Jurkat, Clone E6-1 (cell line): ENCODE measurements around the gene DCTPP1.
"Not testable (repeated sequence)": the region's sequence is repeated elsewhere in the genome, so short reads cannot be mapped to it uniquely, and the experiment has no call there.

ENCODE experiments used
- DNase-seq: peaks from one replicate; pipeline ENCODE4 v3.0.0-alpha.2; 2011; ENCODE audit warnings: low read depth, low spot score
- H3K4me3 ChIP-seq: 2 replicates; pipeline ENCODE4 v1.5.1; 2011; ENCODE audit warnings: mild to moderate bottlenecking, low read length, control low read depth, moderate library complexity

The DCTPP1 gene

DNA sequence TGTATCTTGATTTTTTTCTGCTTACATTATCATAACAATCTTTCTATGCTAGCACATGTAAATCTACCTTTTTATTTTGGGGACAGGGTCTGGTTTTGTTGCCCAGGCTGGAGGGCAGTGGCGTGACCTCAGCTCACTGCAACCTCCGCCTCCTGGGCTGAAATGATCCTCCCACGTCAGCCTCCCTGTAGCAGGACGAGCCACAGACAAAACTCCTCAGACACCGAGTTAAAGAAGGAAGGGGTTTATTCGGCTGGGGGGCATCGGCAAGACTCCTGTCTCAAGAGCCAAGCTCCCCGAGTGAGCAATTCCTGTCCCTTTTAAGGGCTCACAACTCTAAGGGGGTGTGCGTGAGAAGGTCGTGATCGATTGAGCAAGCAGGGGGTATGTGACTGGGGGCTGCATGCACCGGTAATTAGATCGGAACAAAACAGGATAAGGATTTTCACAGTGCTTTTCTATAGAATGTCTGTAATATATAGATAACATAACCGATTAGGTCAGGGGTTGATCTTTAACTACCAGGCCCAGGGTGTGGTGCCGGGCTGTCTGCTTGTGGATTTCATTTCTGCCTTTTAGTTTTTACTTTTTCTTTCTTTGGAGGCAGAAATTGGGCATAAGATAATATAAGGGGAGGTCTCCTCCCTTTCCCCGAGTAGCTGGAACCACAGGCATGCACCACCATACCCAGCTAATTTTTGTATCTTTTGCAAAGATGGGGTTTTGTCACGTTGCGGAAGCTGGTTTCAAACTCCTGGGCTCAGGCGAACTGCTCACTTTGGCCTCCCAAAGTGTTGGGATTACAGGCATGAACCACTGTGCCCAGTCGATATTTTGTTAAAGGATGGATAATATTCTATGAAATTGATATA is 23.1 kb upstream of the DCTPP1 start:
- DNase-seq, H3K4me3 ChIP-seq: not testable (repeated sequence)

DNA sequence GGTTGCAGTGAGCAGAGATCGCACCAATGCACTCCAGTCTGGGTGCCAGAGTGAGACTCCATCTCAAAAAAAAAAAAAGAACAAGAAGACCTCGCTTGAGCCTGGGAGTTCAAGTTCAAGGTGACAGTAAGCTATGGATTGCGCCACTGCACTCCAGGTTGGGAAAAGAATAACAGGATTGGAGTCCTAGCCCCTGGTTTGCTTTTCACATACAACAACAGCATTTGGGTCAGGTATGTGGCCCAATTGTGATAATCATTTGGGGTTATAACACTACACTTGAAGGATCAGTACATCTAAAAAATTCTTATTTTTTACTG is 19.2 kb upstream of the DCTPP1 start:
- DNase-seq: no peak
- H3K4me3 ChIP-seq: no peak overlapping the region

DNA sequence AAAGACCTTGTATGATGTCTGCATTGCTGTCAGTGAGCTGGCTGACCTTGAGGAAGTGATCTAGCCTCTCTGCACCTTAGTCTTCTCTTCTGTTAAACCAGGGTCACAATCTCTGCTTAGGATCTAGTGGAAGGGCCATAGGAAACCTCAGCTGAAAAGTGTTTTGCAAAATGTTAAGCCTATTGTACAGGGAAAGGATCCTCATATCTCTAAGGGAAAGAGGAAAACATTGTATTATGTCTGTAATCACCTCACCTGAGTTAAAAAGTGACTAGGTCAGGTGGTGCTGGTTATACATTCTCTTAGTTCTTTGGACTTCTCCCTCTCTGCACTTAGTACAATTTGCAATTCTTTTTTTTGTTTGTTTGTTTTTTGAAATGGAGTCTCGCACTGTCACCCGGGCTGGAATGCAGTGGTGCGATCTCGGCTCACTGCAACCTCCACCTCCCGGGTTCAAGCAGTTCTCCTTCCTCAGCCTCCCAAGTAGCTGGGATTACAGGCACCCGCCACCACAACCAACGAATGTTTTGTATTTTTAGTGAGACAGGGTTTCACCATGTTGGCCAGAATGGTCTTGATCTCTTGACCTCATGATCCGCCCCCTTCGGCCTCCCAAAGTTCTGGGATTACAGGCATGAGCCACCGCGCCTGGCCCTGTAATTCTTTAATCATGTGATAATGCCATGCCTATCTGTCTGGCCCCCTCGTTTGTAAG is 17.8 kb upstream of the DCTPP1 start:
- no peak overlapping the region for H3K4me3 ChIP-seq
- DNase-seq: no peak

DNA sequence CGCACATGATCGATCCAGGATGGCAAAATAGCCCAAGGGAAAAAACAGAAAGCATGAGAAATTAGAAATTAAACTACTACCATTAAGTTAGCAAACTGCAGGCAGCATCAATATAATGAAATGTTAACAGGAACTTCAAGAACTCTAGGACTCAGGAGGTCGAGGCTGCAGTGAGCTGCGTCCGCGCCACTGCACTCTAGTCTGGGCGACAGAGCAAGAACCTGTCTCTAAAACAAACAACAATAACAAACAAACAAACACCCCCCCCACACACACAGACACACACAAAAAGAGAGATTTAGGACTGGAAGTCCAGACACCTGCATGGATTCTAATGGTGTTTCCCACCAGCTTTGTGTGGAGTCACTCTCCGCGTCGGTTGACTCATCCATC is 16.4 kb upstream of the DCTPP1 start:
- H3K4me3 ChIP-seq: peak overlapping the region; percentile 83
- DNase-seq: no peak

DNA sequence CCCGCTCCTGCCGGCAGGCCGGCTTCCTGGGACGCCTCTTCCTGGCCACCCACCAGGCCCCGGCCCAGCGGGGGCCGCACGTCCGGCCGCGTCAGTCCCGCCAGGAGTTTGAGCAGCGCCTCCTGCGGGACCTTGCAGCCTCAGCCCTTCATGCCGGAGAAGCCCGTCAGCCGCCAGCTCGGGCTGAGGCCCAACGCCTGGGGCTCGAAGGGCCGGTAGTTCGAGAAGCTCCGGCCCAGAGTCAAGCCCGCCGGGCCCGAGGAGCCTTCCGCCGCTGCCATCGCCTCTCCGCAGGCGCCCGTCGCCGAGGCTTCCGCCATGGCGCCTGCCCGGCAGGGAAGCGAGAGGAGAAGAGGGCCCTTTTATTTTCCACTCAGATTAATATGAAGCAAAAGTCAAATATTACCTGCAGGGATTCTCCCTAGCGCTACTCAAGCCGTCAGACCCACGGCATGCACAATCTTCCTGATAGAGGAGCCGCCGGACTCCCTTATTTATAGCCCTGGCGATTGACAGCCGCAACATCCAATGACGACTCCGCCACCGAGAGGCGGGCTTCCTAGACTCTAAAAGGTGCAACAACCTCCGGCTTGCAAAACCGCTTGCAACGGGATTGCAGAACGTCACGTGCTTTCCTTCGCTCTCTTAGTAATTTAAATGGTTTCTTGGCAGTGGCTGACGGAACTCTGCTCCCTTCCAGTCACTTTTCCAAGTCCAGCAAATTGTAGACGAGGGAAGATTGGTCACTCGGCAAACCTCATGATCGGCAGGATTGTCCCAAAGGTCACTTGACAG is 15.8 kb upstream of the DCTPP1 start, which contains the start of gene SEPHS2:
TSS of gene SEPHS2 (minus strand) at position 467 of the 795 bp plus-strand sequence. CDS start at position 320, 147 bp downstream.
- peak within 1 kb of the TSS; percentile 83 for H3K4me3 ChIP-seq
- peak; percentile 98 for DNase-seq

DNA sequence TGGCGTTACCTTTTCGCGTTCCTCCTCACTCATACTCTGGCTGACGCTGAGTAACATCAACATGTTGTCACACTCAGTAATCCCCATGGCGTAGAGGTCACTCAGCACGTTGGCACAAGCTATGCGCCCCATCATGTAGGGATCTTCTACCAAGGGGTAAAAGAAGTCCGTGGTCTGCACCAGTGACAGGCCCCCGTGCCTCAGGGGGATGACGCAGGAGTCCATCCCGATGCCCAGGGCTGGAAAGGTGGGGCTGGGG is 15.2 kb upstream of the DCTPP1 start:
- DNase-seq: no peak
- peak overlapping the region; percentile 83 for H3K4me3 ChIP-seq

DNA sequence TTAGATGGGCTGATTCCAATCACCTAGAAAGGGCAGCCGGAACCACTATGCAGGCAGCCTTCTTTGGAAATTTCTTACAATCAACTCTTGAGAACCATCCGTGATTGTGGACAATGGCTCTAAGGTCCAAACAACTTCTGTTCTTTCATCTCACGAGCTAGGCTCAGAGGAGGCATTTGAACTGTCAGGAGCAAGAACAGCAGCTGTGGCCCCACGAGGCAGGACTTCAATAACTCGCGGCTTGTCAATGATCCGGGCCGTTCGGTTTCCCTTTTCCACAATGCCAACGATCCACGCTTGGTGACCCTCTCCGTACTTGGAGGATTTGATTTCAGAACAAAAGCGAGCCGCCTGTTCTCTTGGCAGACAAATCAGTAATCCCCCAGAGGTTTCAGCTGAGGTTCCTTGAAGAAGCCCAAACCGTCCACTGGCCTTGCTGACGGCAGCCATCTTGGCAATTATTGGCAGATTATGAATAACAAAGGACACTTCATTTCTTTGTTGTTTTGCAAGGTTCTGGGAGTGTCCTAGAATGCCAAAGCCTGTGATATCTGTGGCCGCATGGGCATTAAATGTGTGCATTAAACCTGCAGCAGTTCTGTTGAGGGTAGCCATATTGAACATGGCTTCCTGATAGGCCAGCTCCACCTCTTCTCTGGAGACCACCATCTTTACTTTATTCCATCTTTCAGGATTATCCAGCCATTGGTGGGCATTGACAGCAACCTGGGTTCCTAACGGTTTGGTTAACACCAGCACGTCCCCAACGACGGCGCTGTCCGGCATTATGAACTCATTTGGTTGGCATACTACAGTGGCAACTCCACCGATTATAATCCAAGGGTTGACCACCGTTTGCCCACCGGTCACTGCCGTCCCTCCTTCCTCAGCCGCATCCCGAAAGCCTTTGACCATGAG is 14.7 kb upstream of the DCTPP1 start:
- peak overlapping the region; percentile 83 for H3K4me3 ChIP-seq
- no peak for DNase-seq

DNA sequence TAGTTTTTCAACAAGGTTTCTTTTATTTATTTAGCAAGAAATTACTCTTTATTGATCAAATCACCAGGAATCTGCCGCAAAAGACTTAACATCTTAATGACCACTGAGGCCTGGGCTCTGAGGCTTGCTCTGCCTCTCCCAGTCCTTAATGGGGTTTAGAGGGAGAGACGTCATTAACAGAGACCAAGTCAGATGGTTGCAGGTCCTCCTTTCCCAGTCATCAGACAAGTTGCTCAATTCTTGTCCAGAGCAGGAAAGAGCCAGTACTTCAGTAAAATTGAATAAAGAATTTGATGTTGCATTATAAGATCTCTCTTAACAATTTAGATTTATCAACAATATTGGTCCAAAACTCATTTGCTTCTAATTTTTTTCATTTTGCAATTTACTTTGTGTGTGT is 13.8 kb upstream of the DCTPP1 start:
- no peak overlapping the region for H3K4me3 ChIP-seq
- DNase-seq: no peak

DNA sequence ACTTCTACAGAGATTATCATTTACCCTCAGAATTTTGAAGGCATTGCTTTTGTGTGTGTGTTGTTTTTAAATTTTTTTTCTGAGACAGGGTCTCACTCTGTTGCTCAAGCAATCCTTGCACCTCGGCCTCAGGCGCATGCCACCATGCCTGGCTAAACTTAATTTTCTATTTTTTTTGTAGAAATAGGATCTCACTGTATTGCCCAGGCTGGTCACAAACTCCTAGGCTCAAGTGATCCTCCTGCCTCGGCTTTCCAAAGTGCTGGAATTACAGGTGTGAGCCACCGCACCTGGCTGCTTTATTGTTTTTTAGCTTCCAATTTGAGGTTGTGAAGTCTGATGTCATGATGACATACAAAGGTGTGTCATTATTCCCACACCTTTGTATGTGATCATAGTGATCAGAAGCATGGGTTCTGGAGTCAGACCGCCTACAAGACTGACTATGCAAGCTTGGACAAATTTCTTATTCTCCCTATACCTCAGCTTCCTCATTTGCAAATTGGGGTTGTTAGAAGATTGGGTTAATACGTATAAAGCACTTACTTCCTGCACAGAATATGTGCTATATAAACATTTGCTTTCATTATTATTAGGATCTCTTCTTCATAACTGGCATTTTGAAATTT is 10.0 kb upstream of the DCTPP1 start:
- H3K4me3 ChIP-seq: no peak overlapping the region
- no peak for DNase-seq

DNA sequence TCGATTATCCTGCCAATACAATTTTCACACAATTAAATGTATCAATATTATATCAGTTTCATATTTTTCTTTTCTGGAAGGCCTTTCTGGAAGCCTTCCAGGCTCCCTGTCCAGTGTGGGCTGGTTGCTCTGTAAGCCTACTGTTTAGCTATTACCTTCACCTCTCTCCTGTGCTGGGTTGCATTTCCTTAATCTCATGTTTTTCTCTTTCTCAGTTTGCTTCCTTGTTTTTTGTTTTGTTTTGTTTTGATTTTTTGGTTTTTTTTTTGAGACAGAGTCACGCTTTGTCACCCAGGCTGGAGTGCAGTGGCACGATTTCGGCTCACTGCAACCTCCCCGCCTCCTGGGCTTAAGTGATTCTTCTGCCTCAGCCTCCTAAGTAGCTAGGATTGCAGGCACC is 9.0 kb upstream of the DCTPP1 start:
- no peak for DNase-seq

DNA sequence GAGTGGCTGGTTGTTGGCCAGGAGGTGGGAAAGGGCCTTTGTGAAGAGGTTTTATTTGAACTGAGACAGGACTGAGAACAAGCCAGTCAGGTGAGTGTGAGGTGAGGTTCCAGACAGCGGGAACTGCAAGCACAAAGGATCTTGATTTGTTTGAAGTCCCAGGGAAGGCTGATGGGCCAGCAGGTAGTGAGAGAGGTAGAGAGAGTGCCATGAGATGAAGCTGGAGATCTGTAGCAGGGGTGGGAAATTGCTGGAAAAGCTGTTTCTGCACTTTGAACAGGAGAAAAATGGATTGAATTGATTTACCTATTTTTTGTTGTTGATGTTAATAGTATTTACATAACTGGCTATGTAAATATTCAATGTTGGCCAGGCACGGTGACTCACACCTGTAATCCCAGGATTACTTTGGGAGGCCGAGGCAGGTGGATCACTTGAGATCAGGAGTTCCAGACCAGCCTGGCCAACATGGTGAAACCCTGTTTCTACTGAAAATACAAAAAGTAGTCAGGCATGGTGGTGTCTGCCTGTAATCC is 7.7 kb upstream of the DCTPP1 start:
- no peak overlapping the region for H3K4me3 ChIP-seq
- DNase-seq: no peak

More for the DNA sequence above, 9.0 kb upstream of the DCTPP1 start:
- no peak overlapping the region for H3K4me3 ChIP-seq

DNA sequence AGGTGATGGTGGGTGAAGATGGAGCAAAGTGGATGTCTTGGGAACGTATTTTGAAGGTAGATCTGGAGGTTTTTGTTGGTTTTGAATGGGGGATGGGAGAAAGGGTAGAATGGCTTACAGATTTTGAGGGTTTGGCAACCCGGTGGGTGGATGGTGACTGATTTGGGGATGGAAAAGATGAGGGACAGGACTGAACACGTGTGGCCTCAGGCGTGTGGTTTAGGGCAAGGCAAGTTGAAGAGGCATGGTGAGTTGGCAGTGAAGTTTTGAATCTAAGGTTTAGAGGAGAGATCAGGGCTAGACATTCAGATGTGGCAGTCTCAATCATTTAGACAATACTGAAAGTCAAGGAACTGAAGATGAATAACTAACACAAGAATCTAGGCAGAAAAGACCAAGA is 5.0 kb upstream of the DCTPP1 start:
- no peak for DNase-seq

DNA sequence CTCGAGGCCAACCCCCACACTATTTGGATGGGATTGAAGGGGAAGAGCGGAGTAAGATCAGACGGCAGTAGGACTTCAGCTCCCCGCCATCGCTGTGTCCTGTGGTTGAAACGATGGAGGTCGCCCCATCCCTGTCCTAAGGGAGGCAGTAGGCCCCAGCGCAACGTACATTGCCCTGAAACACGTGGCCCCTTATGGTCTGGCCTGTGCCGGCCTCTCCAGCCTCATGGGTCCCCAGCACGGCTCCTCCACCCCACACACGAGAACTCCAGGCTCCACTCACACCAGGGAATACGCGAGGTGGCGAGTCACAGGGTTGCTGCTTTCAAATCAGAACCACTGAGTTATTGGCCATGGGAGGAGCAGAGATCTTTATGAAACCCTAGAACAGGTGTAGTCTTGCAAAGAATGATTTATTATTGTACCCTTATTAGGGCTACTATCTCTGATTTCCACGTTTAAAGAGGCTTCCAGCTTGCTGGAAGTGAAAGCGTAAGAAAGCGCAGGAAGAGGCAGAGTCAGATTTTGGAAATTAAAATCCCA is 669 bp upstream of the DCTPP1 start:
- no peak for DNase-seq
- H3K4me3 ChIP-seq: peak overlapping the region; percentile 39

More for the DNA sequence above, 5.0 kb upstream of the DCTPP1 start:
- H3K4me3 ChIP-seq: no peak overlapping the region

DNA sequence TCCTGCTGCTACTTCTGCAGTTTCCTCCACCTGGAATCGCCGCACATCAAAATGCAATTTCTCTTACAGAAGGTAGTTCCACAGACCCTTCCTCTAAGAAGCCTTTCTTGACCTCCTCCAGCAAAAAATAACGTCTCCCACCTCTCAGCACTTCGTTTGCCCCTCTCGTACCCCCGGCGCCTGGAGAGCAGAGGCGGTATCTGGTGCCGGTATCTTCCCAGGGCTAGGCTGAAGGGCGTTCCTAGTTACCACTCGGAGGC is 482 bp downstream of the DCTPP1 start:
- DNase-seq: no peak
- H3K4me3 ChIP-seq: peak overlapping the region; percentile 93

DNA sequence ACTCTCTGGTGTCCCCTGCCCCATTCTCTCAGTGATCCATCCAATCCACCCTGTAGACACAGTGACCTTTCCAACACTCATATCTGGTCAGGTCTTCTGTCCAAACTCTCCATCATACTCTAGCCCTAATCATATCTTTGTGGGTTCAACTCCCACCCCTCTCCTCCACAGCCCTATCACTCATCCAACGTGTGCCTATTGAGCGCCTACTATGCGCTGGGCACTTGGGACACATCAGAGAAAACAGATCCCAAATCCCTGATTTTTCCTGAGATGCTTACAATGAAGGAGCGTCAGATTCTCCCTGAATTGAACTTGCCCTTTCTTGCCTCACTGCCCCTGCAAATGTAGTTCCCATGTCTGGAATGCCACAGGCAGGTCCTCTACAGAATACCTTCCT is 1.8 kb downstream of the DCTPP1 start:
- no peak overlapping the region for H3K4me3 ChIP-seq
- no peak for DNase-seq

DNA sequence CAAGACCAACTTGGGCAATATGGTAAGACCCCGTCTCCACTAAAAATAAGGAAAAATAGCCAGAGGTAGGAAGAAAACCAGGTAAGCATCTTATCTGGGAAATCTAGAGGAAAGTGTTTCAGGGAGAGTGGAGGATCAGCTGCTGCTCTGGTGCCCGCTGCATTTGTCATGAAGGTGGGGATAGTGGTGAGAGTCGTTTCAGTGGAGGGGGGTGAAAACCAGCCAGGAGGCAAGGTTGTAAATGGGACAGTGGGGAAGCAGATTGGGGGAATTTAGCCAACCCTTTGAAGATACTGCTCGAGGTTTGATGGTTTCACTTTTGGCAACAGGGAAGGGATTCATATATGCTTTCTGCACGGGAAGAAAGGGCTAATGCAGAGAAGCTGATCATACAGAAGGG is 8.8 kb downstream of the DCTPP1 start:
- H3K4me3 ChIP-seq: no peak overlapping the region

DNA sequence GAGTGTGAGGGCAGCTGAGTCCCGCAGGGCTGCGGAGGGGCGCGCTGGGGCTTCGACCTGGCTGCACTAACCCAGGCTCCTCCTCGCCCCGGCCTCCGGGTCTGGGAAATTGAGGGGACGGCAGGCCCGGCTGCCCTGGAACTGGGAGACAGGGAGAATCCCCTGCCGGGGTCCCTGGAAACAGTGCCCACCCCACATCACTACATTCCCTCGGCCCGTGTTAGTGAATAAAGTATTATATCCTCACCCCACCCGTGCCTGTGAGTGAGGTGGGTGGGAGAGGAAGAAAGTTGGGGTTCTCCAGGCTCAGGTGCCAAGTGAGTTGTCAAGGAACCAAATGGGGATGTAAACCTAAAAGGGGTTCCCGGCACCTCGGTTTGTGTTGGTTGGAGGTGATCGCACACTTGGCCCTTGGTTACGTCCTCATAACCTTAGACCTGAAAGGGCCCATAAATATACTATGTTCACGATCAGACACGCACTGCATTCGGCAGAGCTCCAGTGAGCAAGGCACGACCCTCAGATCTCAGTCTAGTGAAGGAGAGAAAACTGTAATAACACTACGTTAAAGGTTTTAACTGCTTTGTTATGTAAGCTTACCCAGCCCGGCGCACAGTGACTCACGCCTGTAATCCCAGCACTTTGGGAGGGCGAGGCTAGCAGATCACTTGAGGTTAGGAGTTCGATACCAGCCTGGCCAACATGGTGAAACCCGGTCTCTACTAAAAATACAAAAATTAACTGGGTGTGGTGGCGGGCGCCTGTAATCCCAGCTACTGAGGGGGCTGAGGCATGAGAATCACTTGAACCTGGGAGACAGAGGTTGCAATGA is 11.3 kb downstream of the DCTPP1 start:
- H3K4me3 ChIP-seq: peak overlapping the region; percentile 32
- DNase-seq: no peak

More for the DNA sequence above, 8.8 kb downstream of the DCTPP1 start:
- no peak for DNase-seq
